Naive thymus-derived CD4-positive, alpha-beta T cell (primary cell): Measurements from ENCODE around the gene AP2B1. TPM values are rescaled to one million over a fixed set of nuclear protein-coding genes. Genes with fewer than 3 reads are reported as not detected.

Source experiments
- ATAC-seq: fragments of 150-1000 bp; cut with Tn5 transposase; 2 replicates; pipeline ENCODE4 v1.10.0; 2021; ENCODE audit warnings: mild to moderate bottlenecking, moderate library complexity
- CTCF ChIA-PET: fragments of 350-600 bp; sonication (Branson Sonifier 250); formaldehyde crosslinking; loops from one replicate; lab custom pipeline; 2021; ENCODE audit warnings: antibody characterized with exemption; lab: Charles Lee
- POLR2A ChIA-PET: fragments of 350-600 bp; sonication (Branson Sonifier 250); formaldehyde crosslinking; loops from one replicate; lab custom pipeline; 2021; ENCODE audit warnings: antibody characterized with exemption, inconsistent platforms; lab: Charles Lee
- DNase-seq, 9 donors: peaks; one replicate each; pipeline versions ENCODE4 v3.0.0 to v3.0.0-alpha.2; 2020 to 2022; ENCODE audit warnings: mixed read lengths in 1 of 9
- H3K27ac ChIP-seq: one replicate; pipeline ENCODE4 v1.7.0; 2013; ENCODE audit warnings: mild to moderate bottlenecking, low read depth, low read length, moderate library complexity
- H3K27me3 ChIP-seq, 2 donors: one replicate each; pipeline ENCODE4 v1.7.0; 2013; ENCODE audit warnings: low read length in 2 of 2, mild to moderate bottlenecking in 2 of 2, moderate library complexity in 2 of 2; ENCODE audit not compliant: control insufficient read depth in 2 of 2, insufficient read depth in 2 of 2
- H3K36me3 ChIP-seq, 3 experiments: 1 replicate in 2 of 3; 2 replicates in 1 of 3; pipeline ENCODE4 v1.7.0; 2013; ENCODE audit warnings: low read length in 3 of 3, mild to moderate bottlenecking in 3 of 3, moderate library complexity in 1 of 3; ENCODE audit not compliant: insufficient read depth in 3 of 3, control insufficient read depth in 2 of 3
- H3K4me1 ChIP-seq, 2 donors: one replicate each; pipeline ENCODE4 v1.7.0; 2013; ENCODE audit warnings: low read length in 2 of 2, mild to moderate bottlenecking in 2 of 2, moderate library complexity in 1 of 2; ENCODE audit not compliant: control insufficient read depth in 2 of 2, insufficient read depth in 2 of 2
- H3K4me3 ChIP-seq: 2 replicates; pipeline ENCODE4 v1.7.0; 2013; ENCODE audit warnings: mild to moderate bottlenecking, low read length
- H3K9me3 ChIP-seq, 3 experiments: 1 replicate in 2 of 3; 2 replicates in 1 of 3; pipeline ENCODE4 v1.7.0; 2013; ENCODE audit warnings: low read length in 3 of 3; ENCODE audit not compliant: control insufficient read depth in 2 of 3
- H3K27ac Mint-ChIP-seq, 9 donors: one replicate each; pipeline ENCODE4 v1.8.0; 2020 to 2022; ENCODE audit warnings: mixed read lengths in 9 of 9, mild to moderate bottlenecking in 8 of 9, moderate library complexity in 5 of 9, inconsistent platforms in 2 of 9
- H3K27me3 Mint-ChIP-seq, 5 donors: one replicate each; pipeline ENCODE4 v1.8.0; 2021 to 2022; ENCODE audit warnings: mixed read lengths in 5 of 5, mild to moderate bottlenecking in 1 of 5
- H3K36me3 Mint-ChIP-seq, 5 donors: one replicate each; pipeline ENCODE4 v1.8.0; 2020 to 2022; ENCODE audit warnings: mixed read lengths in 5 of 5, mild to moderate bottlenecking in 3 of 5, inconsistent platforms in 1 of 5
- H3K4me1 Mint-ChIP-seq, 7 donors: one replicate each; pipeline ENCODE4 v1.8.0; 2020 to 2022; ENCODE audit warnings: mixed read lengths in 7 of 7, mild to moderate bottlenecking in 3 of 7, inconsistent platforms in 1 of 7
- H3K4me3 Mint-ChIP-seq, 10 donors: one replicate each; pipeline ENCODE4 v1.8.0; 2020 to 2022; ENCODE audit warnings: mild to moderate bottlenecking in 10 of 10, mixed read lengths in 10 of 10, moderate library complexity in 6 of 10, inconsistent platforms in 2 of 10
- H3K9me3 Mint-ChIP-seq, 11 donors: one replicate each; pipeline ENCODE4 v1.8.0; 2020 to 2022; ENCODE audit warnings: mixed read lengths in 11 of 11, mild to moderate bottlenecking in 4 of 11, inconsistent platforms in 1 of 11, moderate library complexity in 1 of 11
- intact Hi-C, 2 donors: fragments of 100-400 bp; cut with micrococcal nuclease; formaldehyde crosslinking; loops; one replicate each; pipeline ENCODE4 v1.15.1; 2023
- polyA plus RNA-seq, 2 donors: library from polyadenylated mRNA; unstranded; fragments of 300-500 nt; fragmentation: Illumina TruSeq; gene quantifications; one replicate each; pipeline ENCODE4 v1.2.3, GENCODE V29; 2021
- total RNA-seq, 6 experiments: library from RNA in 5 of 6; stranded (reverse) in 5 of 6; gene quantifications; 1 replicate in 5 of 6; 2 replicates in 1 of 6; pipeline ENCODE4 v1.2.3 and lab custom pipeline; 2021 to 2026

AP2B1 gene
- total and polyA plus RNA-seq, 7 experiments from 2014 or later: 49.0 to 197 (median 102) TPM

DNA sequence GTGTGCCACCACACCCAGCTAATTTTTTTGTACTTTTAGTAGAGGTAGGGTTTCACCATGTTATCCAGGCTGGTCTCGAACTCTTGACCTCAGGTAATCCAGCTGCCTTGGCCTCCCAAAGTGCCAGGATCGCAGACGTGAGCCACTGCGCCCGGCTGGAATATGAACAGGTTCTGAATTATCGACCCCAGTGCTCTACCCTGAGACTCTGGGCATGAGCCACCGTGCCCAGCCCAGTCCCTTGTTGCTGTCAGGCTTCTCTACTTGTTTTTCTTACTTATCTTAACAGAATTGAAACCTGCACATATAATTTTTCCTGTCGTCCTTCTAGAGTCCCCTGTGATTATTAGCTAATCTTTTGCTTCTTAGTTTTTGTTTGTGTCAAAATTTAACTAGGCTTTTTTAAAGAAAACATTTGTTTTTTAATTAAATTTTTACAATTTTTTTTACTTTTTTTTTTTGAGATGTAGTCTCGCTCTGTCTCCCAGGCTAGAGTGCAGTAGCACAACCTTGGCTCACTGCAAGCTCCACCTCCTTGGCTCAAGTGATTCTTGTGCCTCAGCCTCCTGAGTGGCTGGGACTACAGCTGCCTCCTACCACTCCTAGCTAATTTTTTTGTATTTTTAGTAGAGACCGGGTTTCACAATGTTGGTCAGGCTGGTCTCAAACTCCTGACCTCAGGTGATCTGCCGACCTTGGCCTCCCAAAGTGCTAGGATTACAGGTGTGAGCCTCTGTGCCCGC, 66.7 kb downstream of the AP2B1 start:
- DNase-seq (no peak), ATAC-seq (no peak)
- peak overlapping the region in 2 of 9 donors; percentile 16 to 30 for H3K27ac Mint-ChIP-seq
- Histone ChIP-seq H3K9me3 (no peaks in the 10 kb centered on the region), H3K27me3 (no peaks in the 10 kb centered on the region), H3K4me3 (no peak overlapping the region), H3K27ac (no peak overlapping the region), H3K4me1 (no peaks in the 10 kb centered on the region), H3K36me3 (peaks cover 7 to 42% (median 16%) of the 10 kb centered on the region in 3 experiments)
- peaks cover 0 to 19% (median 9%) of the 10 kb centered on the region in 7 donors for H3K4me1 Mint-ChIP-seq
- H3K9me3 Mint-ChIP-seq: no peaks in the 10 kb centered on the region
- peaks cover 12 to 55% (median 33%) of the 10 kb centered on the region in 5 donors for H3K36me3 Mint-ChIP-seq
- CTCF ChIA-PET: interaction anchor here (0.6 to 0.7 kb wide), 2 partner anchors 41 to 218 kb away, joined by 3 to 4 read pairs; no protein-coding TSS in a partner anchor
- POLR2A ChIA-PET: no interaction called here
- no peak overlapping the region for H3K4me3 Mint-ChIP-seq
- H3K27me3 Mint-ChIP-seq: no peaks in the 10 kb centered on the region
- intact Hi-C loops: no loop called here

DNA sequence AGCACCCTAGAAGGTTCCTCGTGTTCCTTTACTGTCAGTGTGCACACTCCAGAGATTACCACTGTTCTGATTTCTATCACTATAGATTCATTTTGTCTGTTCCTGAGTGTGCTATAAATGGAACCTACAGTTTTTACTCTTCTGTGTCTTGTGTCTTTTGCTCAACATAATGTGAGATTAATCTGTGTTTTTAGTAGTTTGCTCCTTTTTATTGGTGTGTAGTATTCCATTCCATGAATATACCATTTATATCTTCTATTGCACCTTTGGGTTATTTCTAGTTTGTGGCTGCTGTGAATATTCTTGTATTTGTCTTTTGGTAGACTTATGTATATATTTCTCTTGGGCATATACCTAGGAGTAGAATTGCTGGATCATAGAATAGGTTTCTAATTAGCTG, 68.2 kb downstream of the AP2B1 start:
- intact Hi-C loops: no loop called here
- Histone ChIP-seq H3K36me3 (peaks cover 7 to 51% (median 16%) of the 10 kb centered on the region in 3 experiments), H3K4me3 (no peak overlapping the region), H3K9me3 (no peaks in the 10 kb centered on the region), H3K4me1 (no peaks in the 10 kb centered on the region), H3K27me3 (no peaks in the 10 kb centered on the region), H3K27ac (no peak overlapping the region)
- Mint-ChIP-seq H3K4me1 (peaks cover 0 to 19% (median 9%) of the 10 kb centered on the region in 7 donors), H3K9me3 (no peaks in the 10 kb centered on the region), H3K27ac (no peak overlapping the region), H3K27me3 (no peaks in the 10 kb centered on the region), H3K4me3 (no peak overlapping the region), H3K36me3 (peaks cover 12 to 56% (median 41%) of the 10 kb centered on the region in 5 donors)
- ChIA-PET POLR2A (no interaction called here), CTCF (no interaction called here)
- no peak for DNase-seq
- ATAC-seq: no peak

DNA sequence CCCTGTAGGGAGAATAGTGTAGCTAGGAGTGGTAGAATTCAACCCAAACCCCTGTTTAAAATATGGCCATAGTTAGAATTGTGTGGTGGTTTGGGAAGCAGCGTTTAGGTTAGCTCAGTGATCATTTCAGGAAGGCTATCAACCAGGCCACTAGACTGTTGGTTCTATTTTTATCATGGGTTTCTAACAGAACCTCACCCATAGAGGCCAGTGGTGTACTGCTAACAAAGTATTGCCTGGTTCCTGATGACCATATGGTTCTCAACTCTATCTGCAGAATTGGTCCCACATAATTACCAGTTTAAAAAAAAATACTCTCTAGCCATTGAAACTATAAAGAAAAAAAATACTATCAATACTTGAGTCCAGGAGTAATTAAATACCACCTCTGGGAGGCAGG, 73.8 kb downstream of the AP2B1 start:
- Histone ChIP-seq H3K27me3 (no peaks in the 10 kb centered on the region), H3K4me3 (no peak overlapping the region), H3K27ac (no peak overlapping the region), H3K9me3 (no peaks in the 10 kb centered on the region), H3K4me1 (no peaks in the 10 kb centered on the region), H3K36me3 (peaks cover under 1 to 57% (median 3%) of the 10 kb centered on the region in 3 experiments)
- ChIA-PET CTCF (no interaction called here), POLR2A (no interaction called here)
- peak overlapping the region in 2 of 9 donors; percentile 18 to 54 for H3K27ac Mint-ChIP-seq
- no peak overlapping the region for H3K4me3 Mint-ChIP-seq
- H3K9me3 Mint-ChIP-seq: no peaks in the 10 kb centered on the region
- no peak for DNase-seq
- ATAC-seq: no peak
- peaks cover 8 to 52% (median 45%) of the 10 kb centered on the region in 5 donors for H3K36me3 Mint-ChIP-seq
- no peaks in the 10 kb centered on the region for H3K27me3 Mint-ChIP-seq
- H3K4me1 Mint-ChIP-seq: peaks cover 0 to 9% (median 3%) of the 10 kb centered on the region in 7 donors
- intact Hi-C loops: no loop called here

DNA sequence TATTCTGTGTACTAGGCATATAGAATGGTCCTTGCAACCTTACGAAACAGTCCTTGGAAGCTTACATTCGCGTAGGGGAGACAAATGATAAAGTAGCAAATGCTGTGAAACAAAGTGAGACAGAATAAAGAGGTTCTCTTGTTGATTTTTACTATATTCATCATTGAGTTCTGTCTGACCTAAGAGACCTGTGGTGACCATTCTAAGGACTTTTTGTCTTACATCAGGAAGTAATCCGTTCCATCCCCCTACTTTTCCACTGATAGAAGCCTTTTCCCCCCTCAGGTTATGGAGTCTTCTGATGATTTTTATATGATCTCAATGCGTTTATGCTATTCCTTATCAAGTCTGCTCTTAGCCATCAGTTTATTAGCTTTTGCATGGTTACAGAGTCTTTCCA, 77.6 kb downstream of the AP2B1 start:
- POLR2A ChIA-PET: no interaction called here
- H3K27me3 ChIP-seq: no peaks in the 10 kb centered on the region
- no peak overlapping the region for H3K4me3 Mint-ChIP-seq
- intact Hi-C loops: no loop called here
- no peaks in the 10 kb centered on the region for H3K9me3 ChIP-seq
- H3K36me3 Mint-ChIP-seq: peaks cover 0 to 46% (median 23%) of the 10 kb centered on the region in 5 donors
- H3K36me3 ChIP-seq: peaks cover 0 to 35% (median 0%) of the 10 kb centered on the region in 3 experiments
- H3K27ac ChIP-seq: no peak overlapping the region
- no peak for DNase-seq
- H3K4me3 ChIP-seq: no peak overlapping the region
- ATAC-seq: no peak
- H3K27ac Mint-ChIP-seq: no peak overlapping the region
- H3K4me1 Mint-ChIP-seq: no peaks in the 10 kb centered on the region
- CTCF ChIA-PET: interaction anchor here (1.5 kb wide), 1 partner anchor 99 kb away, joined by 4 read pairs; no protein-coding TSS in a partner anchor
- no peaks in the 10 kb centered on the region for H3K4me1 ChIP-seq
- H3K27me3 Mint-ChIP-seq: no peaks in the 10 kb centered on the region
- no peaks in the 10 kb centered on the region for H3K9me3 Mint-ChIP-seq

DNA sequence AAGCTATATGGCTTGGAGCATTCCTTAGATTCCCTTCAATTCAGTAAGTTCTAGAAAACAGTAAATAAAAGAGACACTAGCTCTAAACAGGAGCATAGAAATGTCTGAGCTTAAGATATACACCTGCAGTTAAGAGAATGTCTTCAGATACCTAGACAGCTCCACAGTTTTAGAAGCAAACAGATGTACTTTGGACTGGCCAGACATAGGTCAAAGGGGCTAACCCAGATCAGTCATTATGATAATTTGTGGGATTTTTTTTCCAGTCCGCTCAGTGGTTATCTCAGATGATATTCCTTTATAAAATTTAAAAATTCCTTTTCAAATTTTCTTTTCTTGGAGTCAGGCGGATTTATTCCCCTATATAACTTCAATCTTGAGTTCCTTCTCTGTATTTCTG, 78.5 kb downstream of the AP2B1 start:
- Mint-ChIP-seq H3K36me3 (peaks cover 0 to 49% (median 22%) of the 10 kb centered on the region in 5 donors), H3K27me3 (no peaks in the 10 kb centered on the region), H3K4me1 (no peaks in the 10 kb centered on the region), H3K4me3 (no peak overlapping the region), H3K27ac (no peak overlapping the region), H3K9me3 (no peaks in the 10 kb centered on the region)
- Histone ChIP-seq H3K4me1 (no peaks in the 10 kb centered on the region), H3K4me3 (no peak overlapping the region), H3K36me3 (peaks cover 0 to 33% (median 2%) of the 10 kb centered on the region in 3 experiments), H3K9me3 (no peaks in the 10 kb centered on the region), H3K27me3 (no peaks in the 10 kb centered on the region), H3K27ac (no peak overlapping the region)
- ATAC-seq (no peak), DNase-seq (no peak)
- CTCF ChIA-PET: interaction anchor here (0.7 to 1.5 kb wide), 2 partner anchors 98 to 103 kb away, joined by 3 to 4 read pairs; no protein-coding TSS in a partner anchor
- POLR2A ChIA-PET: no interaction called here
- intact Hi-C loops: no loop called here

DNA sequence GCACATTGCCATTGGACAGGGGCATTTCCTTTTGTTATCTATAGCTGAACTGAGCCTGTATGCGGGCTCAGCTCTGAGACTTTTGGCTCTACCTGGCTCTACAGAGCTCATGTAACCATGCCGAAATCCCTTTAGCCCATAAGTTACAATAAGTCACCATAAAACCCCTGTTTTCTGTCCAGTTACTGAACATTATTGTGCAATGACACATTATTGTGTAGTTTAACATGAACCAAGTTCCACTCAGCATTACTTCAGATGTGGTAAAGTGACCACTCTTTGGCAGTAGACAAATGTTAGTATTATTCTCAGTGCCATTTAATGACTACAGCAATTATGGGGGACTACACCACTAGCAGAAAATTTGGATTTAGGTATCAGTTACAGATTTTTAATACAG, 78.9 kb downstream of the AP2B1 start:
- POLR2A ChIA-PET: no interaction called here
- intact Hi-C loops: no loop called here
- H3K4me1 ChIP-seq: no peaks in the 10 kb centered on the region
- no peak overlapping the region for H3K4me3 ChIP-seq
- no peak for DNase-seq
- no peaks in the 10 kb centered on the region for H3K4me1 Mint-ChIP-seq
- no peak overlapping the region for H3K4me3 Mint-ChIP-seq
- CTCF ChIA-PET: interaction anchor here (0.7 to 1.5 kb wide), 2 partner anchors 98 to 102 kb away, joined by 3 to 4 read pairs; no protein-coding TSS in a partner anchor
- no peaks in the 10 kb centered on the region for H3K9me3 ChIP-seq
- ATAC-seq: no peak
- no peaks in the 10 kb centered on the region for H3K27me3 ChIP-seq
- peaks cover 0 to 49% (median 26%) of the 10 kb centered on the region in 5 donors for H3K36me3 Mint-ChIP-seq
- H3K27me3 Mint-ChIP-seq: no peaks in the 10 kb centered on the region
- peaks cover 0 to 33% (median 6%) of the 10 kb centered on the region in 3 experiments for H3K36me3 ChIP-seq
- no peaks in the 10 kb centered on the region for H3K9me3 Mint-ChIP-seq
- H3K27ac ChIP-seq: no peak overlapping the region
- no peak overlapping the region for H3K27ac Mint-ChIP-seq
